PC-9 (cell line): Measurements from ENCODE around the gene GPBAR1.

Source experiments
- EZH2 ChIP-seq: fragments of 200-600 bp; sonication (generic); IDR thresholded peaks from 2 replicates; pipeline ENCODE4 v1.8.0; 2017; ENCODE audit warnings: antibody characterized with exemption, low read depth
- TF ChIP-seq, protein P1 (sequence below): fragments of 200-600 bp; sonication (generic); conservative IDR thresholded peaks from 2 replicates; pipeline ENCODE4 v1.6.1; 2017; ENCODE audit warnings: mixed run types, antibody characterized with exemption, mild to moderate bottlenecking, moderate library complexity

DNA sequence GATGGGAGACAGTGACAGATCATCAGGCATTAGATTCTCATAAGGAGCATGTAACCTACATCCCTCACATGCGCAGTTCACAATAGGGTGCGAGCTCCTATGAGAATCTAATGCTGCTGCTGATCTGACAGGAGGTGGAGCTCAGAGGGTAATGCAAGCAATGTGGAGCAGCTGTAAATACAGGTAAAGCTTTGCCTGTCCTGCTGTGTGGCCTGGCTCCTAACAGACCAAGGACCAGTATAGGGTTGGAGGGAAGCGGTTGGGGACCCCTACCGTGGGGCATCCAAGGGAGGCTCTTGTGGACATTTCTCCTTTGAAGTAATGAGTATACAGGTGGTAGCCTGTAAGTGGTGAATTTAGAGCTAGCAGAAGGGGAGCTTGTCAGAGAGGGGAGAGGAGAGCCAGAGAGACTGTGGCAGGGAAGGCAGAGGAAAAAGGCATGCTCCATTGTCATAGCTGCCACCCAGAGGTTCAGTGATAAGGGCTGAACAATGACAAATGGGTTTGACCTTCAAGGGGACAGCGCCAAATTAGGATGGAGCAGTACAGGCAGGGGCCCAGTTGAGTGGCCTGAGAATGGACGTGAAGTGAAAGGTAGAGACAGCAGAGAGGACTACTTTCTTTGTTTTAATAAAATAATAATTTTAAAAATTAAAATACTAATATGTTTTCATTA lies 46.7 kb downstream of the GPBAR1 start:
- TF ChIP-seq, protein P1, sequence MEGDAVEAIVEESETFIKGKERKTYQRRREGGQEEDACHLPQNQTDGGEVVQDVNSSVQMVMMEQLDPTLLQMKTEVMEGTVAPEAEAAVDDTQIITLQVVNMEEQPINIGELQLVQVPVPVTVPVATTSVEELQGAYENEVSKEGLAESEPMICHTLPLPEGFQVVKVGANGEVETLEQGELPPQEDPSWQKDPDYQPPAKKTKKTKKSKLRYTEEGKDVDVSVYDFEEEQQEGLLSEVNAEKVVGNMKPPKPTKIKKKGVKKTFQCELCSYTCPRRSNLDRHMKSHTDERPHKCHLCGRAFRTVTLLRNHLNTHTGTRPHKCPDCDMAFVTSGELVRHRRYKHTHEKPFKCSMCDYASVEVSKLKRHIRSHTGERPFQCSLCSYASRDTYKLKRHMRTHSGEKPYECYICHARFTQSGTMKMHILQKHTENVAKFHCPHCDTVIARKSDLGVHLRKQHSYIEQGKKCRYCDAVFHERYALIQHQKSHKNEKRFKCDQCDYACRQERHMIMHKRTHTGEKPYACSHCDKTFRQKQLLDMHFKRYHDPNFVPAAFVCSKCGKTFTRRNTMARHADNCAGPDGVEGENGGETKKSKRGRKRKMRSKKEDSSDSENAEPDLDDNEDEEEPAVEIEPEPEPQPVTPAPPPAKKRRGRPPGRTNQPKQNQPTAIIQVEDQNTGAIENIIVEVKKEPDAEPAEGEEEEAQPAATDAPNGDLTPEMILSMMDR = no peak
- no peak for TF ChIP-seq EZH2
